LNCaP clone FGC (cell line): ENCODE measurements around the gene SLC40A1.

Experiments
- DNase-seq: peaks from one replicate; pipeline ENCODE4 v3.0.0-alpha.2; 2011; ENCODE audit warnings: low read depth
- H3K4me3 ChIP-seq: 2 replicates; pipeline ENCODE4 v1.5.1; 2011; ENCODE audit warnings: mild to moderate bottlenecking, low read depth, low read length, control low read depth
- CTCF ChIP-seq: IDR thresholded peaks from 2 replicates; pipeline ENCODE4 v1.5.1; 2012; ENCODE audit warnings: mild to moderate bottlenecking; ENCODE audit not compliant: control insufficient read depth, insufficient read depth; ENCODE audit errors: extremely low read depth

The SLC40A1 gene

GRCh38 chr2:189595417-189595816 is 14.8 kb upstream of the SLC40A1 start:
- no peak for TF ChIP-seq CTCF
- no peak overlapping the region for H3K4me3 ChIP-seq
- no peak for DNase-seq

- TF ChIP-seq CTCF: no peak
- H3K4me3 ChIP-seq: no peak overlapping the region
- no peak for DNase-seq
These were observed 13.7 kb upstream of the SLC40A1 start for GRCh38 chr2:189594305-189594704.

- no peak for DNase-seq
- no peak for TF ChIP-seq CTCF
These were observed 12.5 kb upstream of the SLC40A1 start for GRCh38 chr2:189593115-189593514.

GRCh38 chr2:189592353-189592984 is 11.9 kb upstream of the SLC40A1 start:
- no peak overlapping the region for H3K4me3 ChIP-seq
- DNase-seq: no peak
- no peak for TF ChIP-seq CTCF

More at GRCh38 chr2:189593115-189593514, 12.5 kb upstream of the SLC40A1 start:
- H3K4me3 ChIP-seq: no peak overlapping the region

GRCh38 chr2:189587780-189588179 is 7.2 kb upstream of the SLC40A1 start:
- H3K4me3 ChIP-seq: no peak overlapping the region
- DNase-seq: no peak
- TF ChIP-seq CTCF: no peak

- DNase-seq: no peak
These were observed 4.7 kb upstream of the SLC40A1 start for GRCh38 chr2:189585226-189585756.

More at GRCh38 chr2:189585226-189585756, 4.7 kb upstream of the SLC40A1 start:
- no peak for TF ChIP-seq CTCF
- H3K4me3 ChIP-seq: no peak overlapping the region
